KOPT-K1 (cell line): ENCODE results near the gene PDGFRB.

ENCODE experiments used
- H3K27ac ChIP-seq: fragments of 200-600 bp; sonication (generic); 2 replicates; pipeline ENCODE4 v1.5.1; 2016; ENCODE audit warnings: antibody characterized with exemption, mild to moderate bottlenecking, low read depth, low read length; ENCODE audit not compliant: poor library complexity, severe bottlenecking
- H3K36me3 ChIP-seq: fragments of 200-600 bp; sonication (generic); 2 replicates; pipeline ENCODE4 v1.5.1; 2017; ENCODE audit warnings: antibody characterized with exemption, mild to moderate bottlenecking, low read length, moderate library complexity; ENCODE audit not compliant: insufficient read depth
- H3K9me3 ChIP-seq: fragments of 200-600 bp; sonication (generic); 2 replicates; pipeline ENCODE4 v1.5.1; 2017; ENCODE audit warnings: antibody characterized with exemption, low read length, mild to moderate bottlenecking; ENCODE audit not compliant: insufficient read depth, poor library complexity, severe bottlenecking

The PDGFRB gene

DNA sequence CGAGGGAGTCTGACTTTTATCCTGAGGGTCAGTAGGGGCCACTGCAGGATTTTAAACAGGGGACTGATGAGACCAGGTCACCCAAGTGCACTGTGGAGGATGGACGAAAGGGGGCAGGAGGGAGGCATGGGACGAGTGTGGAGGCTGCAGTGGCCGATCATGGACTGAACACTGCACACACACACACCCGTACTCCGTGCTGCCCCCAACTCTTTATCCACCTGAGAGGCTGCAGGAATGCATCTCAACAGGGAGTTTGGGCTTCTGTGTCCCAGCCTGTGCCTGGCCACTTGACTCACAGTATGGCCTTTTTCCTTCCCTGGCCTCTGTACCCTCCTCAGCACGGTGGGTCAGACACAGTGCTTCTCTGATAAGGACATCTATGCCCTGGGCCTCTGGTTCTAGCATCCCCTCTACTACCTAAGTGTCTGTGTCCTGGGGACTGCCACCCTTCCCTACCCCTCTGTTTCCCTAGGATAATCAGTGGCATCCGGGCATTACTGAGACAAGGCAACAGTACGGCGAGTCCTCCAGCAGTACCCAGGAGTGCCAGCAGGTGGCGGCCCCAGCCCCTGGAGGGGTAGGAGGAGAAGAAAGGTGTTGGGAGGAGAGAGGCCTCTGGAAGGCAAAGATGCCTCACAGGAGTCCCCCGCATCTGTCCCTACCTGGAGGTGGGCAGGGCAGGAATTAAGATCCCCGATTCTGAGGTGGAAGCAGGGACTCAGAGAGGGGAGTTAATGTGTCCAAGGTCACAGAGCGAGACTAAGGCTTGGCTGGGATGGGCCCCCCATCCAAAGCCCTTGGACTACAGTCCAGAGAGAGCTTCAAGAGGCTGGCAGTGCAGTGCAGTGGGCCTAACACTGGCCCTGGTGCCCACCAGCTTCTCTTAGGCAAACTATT, 5.8 kb upstream of the PDGFRB start:
- H3K27ac ChIP-seq, result no peak overlapping the region
- H3K9me3 ChIP-seq, result no peaks in the 10 kb centered on the region
- H3K36me3 ChIP-seq, result no peaks in the 10 kb centered on the region

DNA sequence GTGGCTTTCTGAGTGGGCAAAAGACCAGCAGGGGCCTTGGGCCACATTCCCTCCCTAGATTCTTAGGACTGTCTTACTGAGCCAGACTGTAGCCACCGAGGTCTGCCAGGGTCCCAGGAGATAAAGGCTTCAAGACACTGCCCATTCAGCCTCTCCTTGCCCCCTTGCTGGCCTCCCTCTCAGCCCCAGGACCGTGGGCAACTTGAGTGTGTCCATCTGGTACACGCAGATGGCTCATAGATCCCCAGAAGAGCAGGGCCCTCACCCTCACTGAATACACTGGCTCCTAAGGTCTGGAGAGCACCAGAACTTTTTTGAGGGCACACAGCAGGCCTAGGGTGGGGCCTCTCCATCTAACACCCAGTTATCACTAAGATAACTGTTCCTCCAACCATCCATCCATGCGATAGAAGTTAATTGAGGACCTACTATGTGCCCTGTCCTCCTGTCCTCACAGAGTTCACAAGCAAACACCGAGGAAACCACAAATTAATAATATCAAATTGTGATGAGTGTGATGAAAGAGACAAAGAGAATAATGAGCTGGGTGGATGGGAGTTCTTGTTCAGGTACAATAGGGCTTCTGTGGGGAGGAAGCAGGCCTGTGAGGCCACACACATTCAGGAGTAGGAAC, 4.9 kb upstream of the PDGFRB start:
- Histone ChIP-seq H3K9me3 (no peaks in the 10 kb centered on the region), H3K27ac (no peak overlapping the region), H3K36me3 (no peaks in the 10 kb centered on the region)

DNA sequence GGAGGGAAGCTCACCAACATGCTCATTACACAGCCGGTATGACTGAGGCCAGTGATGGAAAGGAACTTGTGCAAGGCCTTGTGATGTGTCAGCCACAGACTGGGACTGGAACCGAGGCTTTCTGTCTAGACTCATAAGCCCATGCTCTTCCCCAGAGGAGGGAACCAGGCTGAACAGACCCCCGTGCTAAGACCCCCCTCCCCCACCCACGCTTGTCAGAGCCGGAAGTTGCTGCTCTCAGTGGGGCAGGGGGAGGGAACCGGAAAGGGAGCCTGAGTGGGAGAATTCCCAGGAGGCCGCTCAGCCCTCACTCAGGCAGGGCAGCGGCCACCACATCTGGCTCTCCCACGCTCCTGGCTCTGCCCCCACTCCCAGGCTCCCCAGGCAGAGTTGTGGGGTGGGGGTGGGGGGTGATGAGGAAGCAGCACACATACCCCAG, 4.1 kb upstream of the PDGFRB start:
- H3K27ac ChIP-seq, result no peak overlapping the region
- no peaks in the 10 kb centered on the region for H3K9me3 ChIP-seq
- no peaks in the 10 kb centered on the region for H3K36me3 ChIP-seq

DNA sequence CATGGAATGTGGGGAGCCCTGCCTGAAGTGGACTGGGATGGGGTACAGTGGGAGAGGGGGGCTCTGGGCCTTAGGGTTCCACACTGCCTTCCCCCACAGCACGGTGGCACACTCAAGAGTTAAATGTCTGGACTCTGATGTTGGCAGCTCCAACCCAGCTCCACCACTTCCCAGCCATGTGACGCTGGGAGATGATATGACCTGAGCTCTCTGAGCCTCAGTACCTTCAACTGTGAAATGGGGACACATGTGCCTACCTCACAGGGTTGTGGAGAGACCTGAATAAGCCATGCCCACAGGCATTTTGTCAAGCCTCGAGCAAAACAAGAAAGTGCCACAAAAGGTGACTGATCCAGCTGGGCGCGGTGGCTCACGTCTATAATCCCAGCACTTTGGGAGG, 3.4 kb upstream of the PDGFRB start:
- no peaks in the 10 kb centered on the region for H3K9me3 ChIP-seq
- no peaks in the 10 kb centered on the region for H3K36me3 ChIP-seq
- no peak overlapping the region for H3K27ac ChIP-seq

DNA sequence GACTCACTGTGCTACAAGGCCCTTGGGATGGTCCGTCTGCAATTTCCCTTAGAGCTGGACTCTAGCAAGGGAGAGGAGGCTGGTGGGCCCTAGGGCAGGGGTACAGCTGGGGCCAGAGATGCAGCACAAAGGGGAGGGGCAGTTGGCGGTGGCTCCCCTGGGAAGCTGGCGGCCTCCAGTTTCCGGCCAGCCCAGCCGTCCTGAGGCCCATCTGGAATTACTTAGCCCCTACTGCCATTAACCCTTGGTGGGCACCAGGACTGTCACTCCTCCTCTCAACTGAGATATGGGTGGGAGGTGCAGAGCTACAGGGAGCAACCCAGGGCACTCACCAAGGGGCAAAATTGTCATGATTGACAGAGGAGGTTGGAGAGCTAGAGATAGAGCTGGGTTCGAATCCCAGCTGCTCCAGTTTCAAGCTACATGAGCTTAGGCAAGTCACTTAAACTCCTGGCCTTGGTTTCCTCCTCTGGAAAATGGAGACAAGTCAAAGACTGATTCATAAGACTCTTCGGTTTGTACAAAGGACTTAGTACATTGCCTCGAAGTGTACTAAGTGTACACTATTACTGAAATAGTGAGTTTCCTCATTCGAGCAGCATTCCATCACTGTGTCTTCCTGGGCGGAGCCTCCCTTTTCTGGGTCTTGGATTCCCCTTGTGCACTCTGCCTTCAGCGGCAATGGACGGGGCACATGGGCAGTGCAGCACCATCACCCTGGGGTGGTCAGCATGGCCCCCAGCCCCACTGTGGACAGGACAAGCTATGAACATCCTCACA, 2.7 kb upstream of the PDGFRB start:
- H3K27ac ChIP-seq, result no peak overlapping the region
- no peaks in the 10 kb centered on the region for H3K9me3 ChIP-seq
- H3K36me3 ChIP-seq, result no peaks in the 10 kb centered on the region

DNA sequence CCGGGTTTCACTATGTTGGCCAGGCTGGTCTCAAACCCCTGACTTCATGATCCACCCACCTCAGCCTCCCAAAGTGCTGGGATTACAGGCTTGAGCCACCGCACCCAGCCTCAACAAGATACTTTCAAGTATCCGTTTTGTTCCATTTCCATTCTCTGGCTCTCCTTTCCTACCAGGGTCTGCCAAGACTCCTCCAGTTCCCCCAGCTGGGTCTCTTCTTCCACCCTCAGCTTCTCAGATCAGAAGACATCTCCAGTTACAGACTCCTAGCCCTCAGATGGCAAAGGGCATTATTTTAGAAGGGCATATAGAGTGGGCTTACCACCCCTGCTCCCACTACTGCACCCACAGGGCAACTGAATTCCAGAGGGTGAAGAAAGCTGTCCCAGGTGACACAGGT, 1.5 kb upstream of the PDGFRB start:
- no peaks in the 10 kb centered on the region for H3K36me3 ChIP-seq
- H3K9me3 ChIP-seq, result no peaks in the 10 kb centered on the region
- H3K27ac ChIP-seq, result no peak overlapping the region

DNA sequence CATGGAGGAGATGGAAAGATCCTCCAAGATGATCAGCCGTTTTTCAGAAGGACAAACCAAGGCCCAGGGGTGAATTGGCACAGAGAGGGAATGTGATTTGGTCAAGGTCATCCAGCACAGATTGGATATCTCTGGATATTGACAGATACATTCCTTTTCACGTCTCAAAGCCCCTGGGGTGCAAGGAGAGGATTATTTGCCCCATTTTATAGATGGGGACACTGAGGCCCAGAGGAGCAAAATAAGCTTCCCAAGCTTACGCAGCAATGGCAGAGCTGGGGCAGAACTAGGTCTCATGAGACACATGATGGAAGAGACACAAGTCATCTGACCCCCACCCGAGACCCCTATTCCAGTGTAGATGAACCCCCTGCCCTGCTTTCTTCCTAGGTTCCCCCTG, 895 bp upstream of the PDGFRB start:
- H3K9me3 ChIP-seq, result no peaks in the 10 kb centered on the region
- no peak overlapping the region for H3K27ac ChIP-seq
- H3K36me3 ChIP-seq, result no peaks in the 10 kb centered on the region

DNA sequence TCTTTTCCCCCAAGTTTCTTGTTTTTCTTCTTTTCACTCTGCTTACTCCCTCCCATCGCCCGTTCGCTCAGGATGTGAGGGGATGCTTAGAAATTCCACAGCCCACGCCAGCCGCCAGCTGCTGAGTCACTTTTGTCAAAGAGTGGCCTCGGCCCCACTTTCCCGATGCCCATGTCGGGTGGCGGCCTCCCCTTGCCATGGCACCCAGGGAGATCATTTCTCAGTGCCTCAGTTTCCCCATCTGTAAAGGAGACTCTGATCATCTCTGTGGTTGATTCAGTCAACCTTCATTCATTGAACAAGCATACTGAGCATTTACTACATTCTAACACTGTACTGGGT, 353 bp upstream of the PDGFRB start:
- no peaks in the 10 kb centered on the region for H3K9me3 ChIP-seq
- no peaks in the 10 kb centered on the region for H3K36me3 ChIP-seq
- no peak overlapping the region for H3K27ac ChIP-seq

DNA sequence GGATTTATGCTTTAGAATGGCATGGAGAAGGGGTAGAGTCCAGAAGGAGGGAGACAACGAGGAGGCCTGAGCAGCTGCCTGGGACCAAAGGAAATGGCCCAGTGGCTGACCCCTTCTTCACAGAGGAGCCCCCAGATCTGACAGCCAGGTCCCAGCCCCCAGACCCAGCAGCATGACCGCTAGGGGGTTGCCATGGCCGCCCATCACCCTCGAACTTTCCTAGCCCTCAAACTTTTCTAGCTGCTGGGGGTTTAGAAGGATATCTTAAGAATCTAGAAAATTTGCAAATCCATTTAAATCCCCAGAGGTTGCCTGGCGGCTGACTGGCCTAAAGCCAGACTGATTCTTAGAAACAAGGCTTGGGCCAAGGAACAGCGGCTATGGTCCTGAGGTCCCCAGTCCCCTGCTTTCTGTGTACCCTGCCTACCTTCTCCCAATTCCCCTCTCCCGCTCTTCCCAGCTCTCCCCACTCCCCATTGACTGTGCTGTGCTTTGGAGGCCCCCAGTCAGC, 972 bp downstream of the PDGFRB start:
- H3K27ac ChIP-seq, result no peak overlapping the region
- H3K9me3 ChIP-seq, result no peaks in the 10 kb centered on the region
- no peaks in the 10 kb centered on the region for H3K36me3 ChIP-seq

DNA sequence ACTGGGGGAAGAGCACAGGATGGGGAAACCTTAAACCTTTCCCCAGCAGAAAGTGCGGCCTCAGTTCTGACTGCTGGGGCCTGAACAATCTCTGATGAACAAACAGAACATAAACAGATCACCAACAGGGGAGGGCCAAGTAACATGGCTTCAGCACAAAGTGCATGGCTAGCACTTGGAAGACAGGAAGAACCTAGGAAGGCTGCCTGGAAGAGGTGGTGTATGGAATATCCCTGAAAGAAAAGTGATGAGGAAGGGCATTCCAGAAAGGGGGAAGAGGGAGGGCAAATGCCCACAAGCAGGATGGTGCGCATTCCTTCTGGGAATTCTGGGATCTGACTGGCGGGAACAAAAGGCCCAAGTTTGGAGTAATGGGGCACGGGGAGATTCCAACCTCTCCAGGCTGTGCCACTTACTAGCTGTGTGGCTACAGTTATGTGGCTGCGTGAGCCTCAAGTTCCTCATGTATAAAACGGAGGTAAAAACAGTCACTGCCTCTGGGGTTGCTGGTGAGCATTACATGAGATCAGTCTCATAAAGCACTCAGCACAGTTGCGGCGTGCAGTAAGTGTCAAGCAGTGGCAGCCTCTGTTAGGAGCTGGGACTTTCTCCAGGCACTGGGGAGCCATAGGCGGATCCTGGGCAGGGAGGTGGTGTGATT, 1.6 kb downstream of the PDGFRB start:
- Histone ChIP-seq H3K27ac (no peak overlapping the region), H3K36me3 (no peaks in the 10 kb centered on the region), H3K9me3 (no peaks in the 10 kb centered on the region)

DNA sequence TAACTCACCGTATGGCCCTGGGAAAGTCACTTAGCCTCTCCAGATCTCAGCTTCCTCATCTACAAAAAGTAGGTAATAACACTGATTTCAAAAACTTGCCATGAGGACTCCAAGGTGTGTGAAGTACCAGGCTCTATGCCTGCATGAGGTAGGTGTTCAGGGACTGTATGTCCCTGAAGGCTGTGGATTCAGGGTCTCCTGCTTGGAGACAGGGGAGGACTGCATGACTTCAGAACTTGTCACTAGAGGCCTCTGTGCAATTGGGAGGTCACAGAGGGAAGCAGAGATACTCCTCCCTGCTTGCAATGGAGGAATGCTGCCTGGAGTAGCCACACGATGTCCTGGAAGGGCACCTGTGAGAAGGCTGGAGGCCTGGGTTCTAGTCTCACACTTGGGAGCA, 2.2 kb downstream of the PDGFRB start:
- Histone ChIP-seq H3K36me3 (no peaks in the 10 kb centered on the region), H3K27ac (no peak overlapping the region), H3K9me3 (no peaks in the 10 kb centered on the region)

DNA sequence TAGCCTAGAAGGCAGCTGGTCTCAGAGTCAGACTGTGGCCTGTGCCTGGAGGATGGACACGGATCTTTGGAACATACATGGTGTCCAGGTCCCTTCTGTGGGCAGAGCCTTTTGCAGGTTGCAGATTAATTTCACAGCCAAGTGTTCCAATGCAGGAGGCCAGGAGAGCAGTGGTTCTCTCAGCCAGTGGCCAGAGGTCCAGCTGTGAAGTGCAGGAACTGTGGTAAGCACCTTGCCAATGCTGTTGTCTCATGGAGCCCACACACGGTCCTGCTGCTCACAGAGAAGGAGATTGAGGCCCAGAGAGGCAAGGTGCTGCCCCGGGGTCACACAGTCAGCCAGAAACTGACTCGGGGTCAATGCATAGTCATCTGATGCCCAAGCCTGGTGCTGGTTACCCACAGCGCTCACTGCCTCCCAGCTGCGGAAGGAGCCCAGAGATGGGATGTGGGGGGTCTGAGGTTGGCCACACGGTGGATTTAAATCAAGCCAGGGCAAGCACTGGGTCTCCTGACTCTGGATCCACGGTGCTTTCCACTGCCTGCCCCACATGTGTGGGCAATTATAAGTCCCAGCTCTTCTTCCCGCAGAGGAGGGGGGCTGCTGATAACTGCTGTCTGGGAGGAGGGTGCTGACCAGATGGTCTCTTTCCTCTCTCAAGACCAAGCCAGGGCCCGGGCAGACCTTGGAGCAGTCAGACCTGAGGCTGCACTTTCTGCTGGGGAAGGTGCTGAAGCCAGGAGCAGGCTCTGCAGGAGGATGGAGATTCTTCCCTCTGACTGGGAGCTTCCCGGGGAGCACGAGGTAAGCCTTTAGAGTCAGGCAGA, 2.8 kb downstream of the PDGFRB start:
- Histone ChIP-seq H3K27ac (no peak overlapping the region), H3K9me3 (no peaks in the 10 kb centered on the region), H3K36me3 (no peaks in the 10 kb centered on the region)

DNA sequence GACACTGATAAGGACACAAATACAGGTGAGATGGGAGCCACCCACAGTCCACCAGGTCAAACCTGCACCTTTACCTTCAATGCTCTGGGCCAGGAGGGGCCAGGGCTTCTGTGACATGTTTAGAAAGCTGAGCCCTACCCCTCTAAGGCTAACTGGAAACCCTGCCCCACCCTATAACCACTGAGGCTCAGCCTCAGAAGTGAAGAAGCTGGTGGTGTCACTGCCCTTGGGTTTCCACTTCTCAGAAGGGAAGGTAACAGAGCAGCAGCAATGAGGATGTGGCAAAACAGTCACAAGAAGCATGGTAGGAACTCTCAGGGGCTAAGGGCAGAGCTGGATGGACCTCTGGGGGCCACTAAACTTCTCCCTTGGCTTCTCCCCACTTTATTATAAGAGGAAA, 6.0 kb downstream of the PDGFRB start:
- Histone ChIP-seq H3K9me3 (no peaks in the 10 kb centered on the region), H3K36me3 (no peaks in the 10 kb centered on the region), H3K27ac (no peak overlapping the region)
